ENCODE data around the gene TEPSIN.

The TEPSIN gene

GRCh38 chr17:81260641-81261040 lies 21.8 kb upstream of the TEPSIN start:
- no peak for TF ChIP-seq CTCF (IDR thresholded peaks at IDR 0.05; ENCODE audit: low read depth, low read length)
- no peak for DNase-seq (ENCODE audit: low read depth in 2 of 2)
- H3K4me3 ChIP-seq (replicated peaks in 1 of 2; ENCODE audit: low read depth in 2 of 2, low read length in 2 of 2), result no peak overlapping the region

GRCh38 chr17:81260171-81260570 lies 21.3 kb upstream of the TEPSIN start:
- DNase-seq (ENCODE audit: low read depth in 2 of 2), result no peak
- no peak overlapping the region for H3K4me3 ChIP-seq (replicated peaks in 1 of 2; ENCODE audit: low read depth in 2 of 2, low read length in 2 of 2)
- no peak for TF ChIP-seq CTCF (IDR thresholded peaks at IDR 0.05; ENCODE audit: low read depth, low read length)

- TF ChIP-seq CTCF (IDR thresholded peaks at IDR 0.05; ENCODE audit: low read depth, low read length), result no peak
- DNase-seq (ENCODE audit: low read depth in 2 of 2), result no peak
- no peak overlapping the region for H3K4me3 ChIP-seq (replicated peaks in 1 of 2; ENCODE audit: low read depth in 2 of 2, low read length in 2 of 2)
Measured at GRCh38 chr17:81259058-81259605, 20.3 kb upstream of the TEPSIN start.

- H3K4me3 ChIP-seq (replicated peaks in 1 of 2; ENCODE audit: low read depth in 2 of 2, low read length in 2 of 2), result no peak overlapping the region
- no peak for DNase-seq (ENCODE audit: low read depth in 2 of 2)
- TF ChIP-seq CTCF (IDR thresholded peaks at IDR 0.05; ENCODE audit: low read depth, low read length), result no peak
Measured at GRCh38 chr17:81258292-81258691, 19.4 kb upstream of the TEPSIN start.

- no peak overlapping the region for H3K4me3 ChIP-seq (replicated peaks in 1 of 2; ENCODE audit: low read depth in 2 of 2, low read length in 2 of 2)
- TF ChIP-seq CTCF (IDR thresholded peaks at IDR 0.05; ENCODE audit: low read depth, low read length), result no peak
- DNase-seq (ENCODE audit: low read depth in 2 of 2), result no peak
Measured at GRCh38 chr17:81257533-81257932, 18.7 kb upstream of the TEPSIN start.

- no peak for TF ChIP-seq CTCF (IDR thresholded peaks at IDR 0.05; ENCODE audit: low read depth, low read length)
- H3K4me3 ChIP-seq (replicated peaks in 1 of 2; ENCODE audit: low read depth in 2 of 2, low read length in 2 of 2), result no peak overlapping the region
- DNase-seq (ENCODE audit: low read depth in 2 of 2), result peak; percentile 33 to 85
Measured at GRCh38 chr17:81256616-81257015, 17.8 kb upstream of the TEPSIN start.

Data from cardiac fibroblast (primary cell).